ENCODE results near the gene OR6K3. TPM values are rescaled to one million over a fixed set of nuclear protein-coding genes. Genes with fewer than 3 reads are reported as not detected.

The OR6K3 gene
- total and polyA plus RNA-seq, 2 of the 8 experiments (the other 6 are each of a cell fraction or from before 2014, with no cell fraction given): not detected

- DNase-seq (ENCODE audit: low read depth in 1 of 2, low spot score in 2 of 2) (no peak), FAIRE-seq (no peak)
- Histone ChIP-seq H4K91ac (replicated peaks; ENCODE audit: insufficient read length, low read length) (no peak overlapping the region), H3K27ac (ENCODE audit: low read depth, low read length) (no peak overlapping the region), H3K56ac (replicated peaks; ENCODE audit: insufficient read length, low read depth, low read length) (no peak overlapping the region), H2BK120ac (replicated peaks; ENCODE audit: low read depth, low read length) (no peak overlapping the region), H3K23me2 (ENCODE audit: low read depth, low read length) (no peaks in the 10 kb centered on the region), H3K4me1 (replicated peaks in 1 of 4; ENCODE audit: control insufficient read depth in 3 of 4, insufficient read depth in 4 of 4, low read length in 3 of 4) (no peaks in the 10 kb centered on the region), H4K5ac (ENCODE audit: insufficient read length, low read depth, low read length) (no peak overlapping the region), H3K18ac (ENCODE audit: extremely low read depth, low read length) (no peak overlapping the region), H2BK15ac (ENCODE audit: low read length) (no peak overlapping the region), H3K79me1 (ENCODE audit: low read depth, low read length) (no peaks in the 10 kb centered on the region), H3K14ac (ENCODE audit: insufficient read length) (no peak overlapping the region), H2BK5ac (ENCODE audit: low read depth, low read length) (no peak overlapping the region), H2AK5ac (ENCODE audit: low read depth, low read length) (no peak overlapping the region), H2BK12ac (ENCODE audit: low read depth, low read length) (no peak overlapping the region), H3K4me3 (ENCODE audit: extremely low read depth in 1 of 4, insufficient read depth in 2 of 4, low read depth in 3 of 4, low read length in 4 of 4) (no peak overlapping the region), H4K20me1 (replicated peaks in 1 of 2; ENCODE audit: control insufficient read depth in 1 of 2, insufficient read depth in 2 of 2, low read length in 2 of 2) (no peaks in the 10 kb centered on the region), H4K8ac (ENCODE audit: extremely low read depth, insufficient read depth, low read length) (no peak overlapping the region), H3K9me3 (ENCODE audit: insufficient read depth in 2 of 2, low read depth in 1 of 2, low read length in 1 of 2) (no peaks in the 10 kb centered on the region), H3K4ac (replicated peaks; ENCODE audit: insufficient read length, low read depth, low read length) (no peak overlapping the region), H2AFZ (ENCODE audit: low read length) (no peak overlapping the region; the same call in 1 of the 2 replicates), H3K27me3 (replicated peaks in 1 of 4; ENCODE audit: control insufficient read depth in 3 of 4, extremely low read depth in 1 of 4, insufficient read depth in 3 of 4, low read length in 3 of 4) (no peaks in the 10 kb centered on the region), H3K36me3 (ENCODE audit: control insufficient read depth in 2 of 4, insufficient read depth in 4 of 4, low read length in 3 of 4) (no peaks in the 10 kb centered on the region), H2BK20ac (ENCODE audit: low read length) (no peak overlapping the region), H3K4me2 (ENCODE audit: insufficient read depth in 1 of 2, low read depth in 2 of 2, low read length in 2 of 2) (no peak overlapping the region), H3K9ac (replicated peaks in 1 of 4; ENCODE audit: extremely low read depth in 1 of 4, low read depth in 3 of 4, low read length in 3 of 4) (no peak overlapping the region), H3K23ac (ENCODE audit: insufficient read length) (no peak overlapping the region), H3K79me2 (ENCODE audit: control insufficient read depth in 1 of 2, insufficient read depth in 2 of 2, low read length in 2 of 2) (no peaks in the 10 kb centered on the region)
- whole genome bisulfite sequencing, 2 experiments (ENCODE audit: extremely low coverage in 1 of 2, insufficient coverage in 1 of 2, insufficient read length in 1 of 2, insufficient replicate concordance in 2 of 2, low coverage in 1 of 2, low lambda C conversion rate in 2 of 2, missing lambda C conversion rate in 1 of 2): 88% methylated on average over 3 of the region's 3 CpGs; no CpG with 5 or more reads in 1 of the 2 experiments
- ChIA-PET CTCF (ENCODE audit: partially characterized antibody) (no interaction called here), POLR2A (ENCODE audit: partially characterized antibody) (interaction anchor here (1.0 kb wide), 1 partner anchor 14 kb away, joined by 3 read pairs; no protein-coding TSS in a partner anchor)
- no peak for TF ChIP-seq POLR2AphosphoS5 (IDR thresholded peaks at IDR 0.05; ENCODE audit: low read depth, low read length)
- no peak for TF ChIP-seq POU5F1 (IDR thresholded peaks at IDR 0.05; ENCODE audit: low read depth, low read length)
- no peak for TF ChIP-seq CHD1 (IDR thresholded peaks at IDR 0.05; ENCODE audit: low read depth, low read length)
These were observed 856 bp downstream of the OR6K3 start for GRCh38 chr1:158719664-158720063.
